HepG2 (cell line): ENCODE results near the gene NECTIN2. TPM values are rescaled to one million over a fixed set of nuclear protein-coding genes. Genes with fewer than 3 reads are reported as not detected.

Experiments used
- ATAC-seq: fragments of 200-7000 bp; cut with Tn5 transposase; 3 replicates; pipeline ENCODE4 v1.9.1; 2020; ENCODE audit warnings: mild to moderate bottlenecking, moderate library complexity
- BruUV-seq: library from RNA; stranded (reverse); fragments of 400-500 nt; replicated peaks from 2 replicates; lab custom pipeline; 2021; lab: Mats Ljungman, UMichigan
- CTCF ChIA-PET: fragments of 300-600 bp; formaldehyde crosslinking; extraction: SDS; loops from one replicate; lab custom pipeline; 2021; ENCODE audit warnings: low total read pairs, inconsistent platforms, low intra/inter-chr PET ratio; lab: Yijun Ruan, JAX
- POLR2A ChIA-PET: fragments of 350-600 bp; sonication (Branson Sonifier 250); formaldehyde crosslinking; loops from one replicate; lab custom pipeline; 2020; ENCODE audit warnings: antibody characterized with exemption, inconsistent platforms; lab: Yijun Ruan, JAX
- DNase-seq: peaks from one replicate; pipeline ENCODE4 v3.0.0-alpha.2; 2015; ENCODE audit warnings: low spot score
- FAIRE-seq: peaks from 3 replicates; lab custom pipeline; 2011; peaks lifted over from hg19 to GRCh38; lab: Jason Lieb, UNC
- H2AFZ ChIP-seq: one replicate; pipeline ENCODE4 v1.6.1; 2011; ENCODE audit warnings: low read length, inconsistent platforms
- H3K27ac ChIP-seq: fragments of 300-600 bp; 3 replicates; pipeline ENCODE4 v1.8.0; 2011; ENCODE audit warnings: mixed run types, mild to moderate bottlenecking, mixed read lengths, low read length, inconsistent platforms; ENCODE audit not compliant: insufficient read depth; ENCODE audit errors: extremely low read length
- H3K27me3 ChIP-seq, 2 experiments: fragments of 200-600 bp in 1 of 2; 2 replicates in 1 of 2; 3 replicates in 1 of 2; pipeline versions ENCODE4 v1.6.0 to v1.8.0; 2011; ENCODE audit warnings: low read length in 2 of 2, mild to moderate bottlenecking in 2 of 2, moderate library complexity in 2 of 2, inconsistent platforms in 1 of 2; ENCODE audit not compliant: insufficient read depth in 2 of 2, control insufficient read depth in 1 of 2
- H3K36me3 ChIP-seq, 2 experiments: fragments of 200-600 bp in 1 of 2; replicated peaks in 1 of 2; 2 replicates in 1 of 2; 3 replicates in 1 of 2; pipeline versions ENCODE4 v1.5.1 to v1.8.0; 2011; ENCODE audit warnings: low read length in 2 of 2, inconsistent platforms in 1 of 2; ENCODE audit not compliant: insufficient read depth in 2 of 2, control insufficient read depth in 1 of 2
- H3K4me1 ChIP-seq: 2 replicates; pipeline ENCODE4 v1.5.1; 2012; ENCODE audit warnings: low read length, inconsistent platforms; ENCODE audit not compliant: insufficient read depth
- H3K4me2 ChIP-seq: 2 replicates; pipeline ENCODE4 v1.6.0; 2011; ENCODE audit warnings: low read depth, low read length, inconsistent platforms
- H3K4me3 ChIP-seq, 3 experiments: fragments of 200-600 bp in 1 of 3; sonication (generic), shearing (Covaris generic) in 1 of 3; replicated peaks in 1 of 3; 2 replicates each; pipeline ENCODE4 v1.5.1; 2011 to 2016; ENCODE audit warnings: low read length in 3 of 3, inconsistent platforms in 2 of 3, low read depth in 2 of 3, mild to moderate bottlenecking in 2 of 3, control low read depth in 1 of 3, mixed read lengths in 1 of 3; ENCODE audit not compliant: insufficient read depth in 1 of 3
- H3K79me2 ChIP-seq: one replicate; pipeline ENCODE4 v1.6.1; 2011; ENCODE audit warnings: low read length, inconsistent platforms; ENCODE audit not compliant: insufficient read depth
- H3K9ac ChIP-seq: 2 replicates; pipeline ENCODE4 v1.6.0; 2011; ENCODE audit warnings: mild to moderate bottlenecking, low read depth, low read length, inconsistent platforms; ENCODE audit not compliant: insufficient read depth
- H3K9me3 ChIP-seq: 2 replicates; pipeline ENCODE4 v1.5.1; 2012; ENCODE audit warnings: mild to moderate bottlenecking, low read length
- H4K20me1 ChIP-seq: 2 replicates; pipeline ENCODE4 v1.6.0; 2011; ENCODE audit warnings: inconsistent platforms, mild to moderate bottlenecking, low read length, moderate library complexity; ENCODE audit not compliant: insufficient read depth
- ASH2L ChIP-seq: fragments of 300-600, 200-600 bp; sonication (generic); IDR thresholded peaks from 2 replicates; pipeline ENCODE4 v1.7.0; 2017; ENCODE audit warnings: low read depth, mild to moderate bottlenecking, moderate library complexity, mixed read lengths, low read length; ENCODE audit not compliant: insufficient read length
- ETV5 ChIP-seq: IDR thresholded peaks from 2 replicates; pipeline ENCODE4 v1.6.1; 2018; ENCODE audit warnings: missing biosample characterization, missing genetic modification reagents, inconsistent platforms, borderline replicate concordance
- GABPB1 ChIP-seq: IDR thresholded peaks from 2 replicates; pipeline ENCODE4 v1.6.1; 2016; ENCODE audit warnings: mild to moderate bottlenecking, missing genetic modification reagents, moderate library complexity, missing compliant biosample characterization
- NR2F6 ChIP-seq, 2 experiments: IDR thresholded peaks; 2 replicates each; pipeline ENCODE4 v1.6.1; 2016; ENCODE audit warnings: antibody characterized with exemption in 1 of 2, mild to moderate bottlenecking in 1 of 2
- RBM22 ChIP-seq: fragments of 200-400 bp; formaldehyde crosslinking; optimal IDR thresholded peaks from 2 replicates; pipeline ENCODE3; 2017; ENCODE audit warnings: mild to moderate bottlenecking, low read length, moderate library complexity
- SPEN ChIP-seq: sonication (generic); formaldehyde crosslinking; IDR thresholded peaks from 2 replicates; pipeline ENCODE4 v1.5.1; 2020; ENCODE audit warnings: low read depth, mild to moderate bottlenecking, missing genetic modification reagents
- ZNF180 ChIP-seq: sonication (generic); formaldehyde crosslinking; IDR thresholded peaks from 2 replicates; pipeline ENCODE4 v1.4.0; 2020; ENCODE audit warnings: low read depth, missing genetic modification reagents, borderline replicate concordance
- ZNF331 ChIP-seq: sonication (generic); formaldehyde crosslinking; IDR thresholded peaks from 2 replicates; pipeline ENCODE4 v1.4.0; 2020; ENCODE audit warnings: missing genetic modification reagents
- ZNF335 ChIP-seq: sonication (generic); formaldehyde crosslinking; IDR thresholded peaks from 2 replicates; pipeline ENCODE4 v1.4.0; 2020; ENCODE audit warnings: missing genetic modification reagents
- ZNF510 ChIP-seq: sonication (generic); formaldehyde crosslinking; IDR thresholded peaks from 2 replicates; pipeline ENCODE4 v1.4.0; 2020; ENCODE audit warnings: low read depth, mild to moderate bottlenecking, missing genetic modification reagents
- ZNF598 ChIP-seq: sonication (generic); formaldehyde crosslinking; IDR thresholded peaks from 2 replicates; pipeline ENCODE4 v1.5.1; 2020; ENCODE audit warnings: mild to moderate bottlenecking, missing genetic modification reagents, borderline replicate concordance
- ZNF720 ChIP-seq: sonication (generic); formaldehyde crosslinking; IDR thresholded peaks from 2 replicates; pipeline ENCODE4 v1.4.0; 2020; ENCODE audit warnings: missing genetic modification reagents
- ZNF766 ChIP-seq: sonication (generic); formaldehyde crosslinking; IDR thresholded peaks from 2 replicates; pipeline ENCODE4 v1.5.0; 2020; ENCODE audit warnings: missing genetic modification reagents, borderline replicate concordance
- WGBS: methylation state at CpG from one replicate; pipeline ENCODE4 v1.1.6; 2017; ENCODE audit warnings: low lambda C conversion rate; 5-methylcytosine and 5-hydroxymethylcytosine counted together
- in situ Hi-C: cut with HindIII; loops from 2 replicates; pipeline ENCODE4 v1.10.0; 2017; ENCODE audit warnings: low pct_unique_long_range_greater_than_20kb; ENCODE audit not compliant: extremely low pct_ligation_motif_present
- intact Hi-C: fragments of 100-400 bp; cut with micrococcal nuclease; formaldehyde crosslinking; loops from one replicate; pipeline ENCODE4 v1.10.0; 2022; ENCODE audit not compliant: unreplicated experiment
- polyA plus RNA-seq, 8 experiments: library from polyadenylated mRNA; depleted of rRNA in 3 of 8; stranded (reverse) in 7 of 8; unstranded in 1 of 8; fragments of >200 nt; fragmentation: Illumina TruSeq in 4 of 8; extraction: Trizol in 4 of 8; gene quantifications; 2 replicates each; pipeline versions ENCODE4 v1.2.1 to v1.2.3, GENCODE V29; 2011 to 2016; ENCODE audit warnings: low read depth in 4 of 8, missing spikeins in 1 of 8, mixed read lengths in 1 of 8; ENCODE audit not compliant: insufficient read depth in 1 of 8
- total RNA-seq, 5 experiments: library from RNA; depleted of rRNA; stranded (reverse); fragments of >200 nt; fragmentation: Illumina TruSeq; extraction: Trizol; gene quantifications; 2 replicates each; pipeline ENCODE4 v1.2.3, GENCODE V29; 2016; ENCODE audit warnings: low read depth in 1 of 5
- TF ChIP-seq, protein P1 (sequence below), 2 experiments: sonication (generic) in 1 of 2; formaldehyde crosslinking in 1 of 2; IDR thresholded peaks; 2 replicates each; pipeline versions ENCODE4 v1.4.0 to v1.6.1; 2018 to 2020; ENCODE audit warnings: missing genetic modification reagents in 2 of 2, borderline replicate concordance in 1 of 2, low read depth in 1 of 2, mild to moderate bottlenecking in 1 of 2, missing biosample characterization in 1 of 2
- TF ChIP-seq, protein P2 (sequence below): sonication (generic); formaldehyde crosslinking; IDR thresholded peaks from 2 replicates; pipeline ENCODE4 v1.5.1; 2020; ENCODE audit warnings: missing genetic modification reagents, mild to moderate bottlenecking, borderline replicate concordance
- TF ChIP-seq, protein P3 (sequence below): IDR thresholded peaks from 2 replicates; pipeline ENCODE4 v1.6.1; 2016; ENCODE audit warnings: missing genetic modification reagents, missing compliant biosample characterization

NECTIN2 gene
- total and polyA plus RNA-seq, 2 of the 13 experiments (the other 11 are each of a cell fraction or from before 2014, with no cell fraction given), result 75.4 to 114 TPM

DNA sequence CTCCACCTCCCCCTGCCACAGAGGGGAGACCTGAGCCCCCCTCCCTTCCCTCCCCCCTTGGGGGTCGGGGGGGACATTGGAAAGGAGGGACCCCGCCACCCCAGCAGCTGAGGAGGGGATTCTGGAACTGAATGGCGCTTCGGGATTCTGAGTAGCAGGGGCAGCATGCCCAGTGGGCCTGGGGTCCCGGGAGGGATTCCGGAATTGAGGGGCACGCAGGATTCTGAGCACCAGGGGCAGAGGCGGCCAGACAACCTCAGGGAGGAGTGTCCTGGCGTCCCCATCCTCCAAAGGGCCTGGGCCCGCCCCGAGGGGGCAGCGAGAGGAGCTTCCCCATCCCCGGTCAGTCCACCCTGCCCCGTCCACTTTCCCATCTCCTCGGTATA, 57.1 kb downstream of the NECTIN2 start (continued):
- TF ChIP-seq, protein P1, sequence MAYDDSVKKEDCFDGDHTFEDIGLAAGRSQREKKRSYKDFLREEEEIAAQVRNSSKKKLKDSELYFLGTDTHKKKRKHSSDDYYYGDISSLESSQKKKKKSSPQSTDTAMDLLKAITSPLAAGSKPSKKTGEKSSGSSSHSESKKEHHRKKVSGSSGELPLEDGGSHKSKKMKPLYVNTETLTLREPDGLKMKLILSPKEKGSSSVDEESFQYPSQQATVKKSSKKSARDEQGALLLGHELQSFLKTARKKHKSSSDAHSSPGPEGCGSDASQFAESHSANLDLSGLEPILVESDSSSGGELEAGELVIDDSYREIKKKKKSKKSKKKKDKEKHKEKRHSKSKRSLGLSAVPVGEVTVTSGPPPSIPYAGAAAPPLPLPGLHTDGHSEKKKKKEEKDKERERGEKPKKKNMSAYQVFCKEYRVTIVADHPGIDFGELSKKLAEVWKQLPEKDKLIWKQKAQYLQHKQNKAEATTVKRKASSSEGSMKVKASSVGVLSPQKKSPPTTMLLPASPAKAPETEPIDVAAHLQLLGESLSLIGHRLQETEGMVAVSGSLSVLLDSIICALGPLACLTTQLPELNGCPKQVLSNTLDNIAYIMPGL (CRISPR knock-in tag; IDR thresholded peaks at IDR 0.05; ENCODE audit: borderline replicate concordance in 1 of 2, low read depth in 1 of 2), result no peak

- FAIRE-seq (peak; percentile 67), ATAC-seq (peak; percentile 50), DNase-seq (peak; percentile 80)
- Histone ChIP-seq H3K79me2 (peaks cover 24% of the 10 kb centered on the region), H2AFZ (no peak overlapping the region), H3K36me3 (peaks cover 24 to 48% of the 10 kb centered on the region in 2 experiments), H3K4me3 (peak overlapping the region; percentile 7 to 93 (median 7); a peak in 4 of 6 replicates), H3K27me3 (no peaks in the 10 kb centered on the region; a peak in 1 of 5 replicates), H3K27ac (peak overlapping the region; percentile 90), H3K9ac (peak overlapping the region; percentile 87), H3K9me3 (no peaks in the 10 kb centered on the region), H3K4me2 (peak overlapping the region; percentile 88), H4K20me1 (peaks cover 14% of the 10 kb centered on the region), H3K4me1 (peaks cover 45% of the 10 kb centered on the region)
- ChIA-PET CTCF (interaction anchor here (1.3 to 3.6 kb wide), 3 partner anchors 21 to 52 kb away, joined by 3 to 51 read pairs (median 4); no protein-coding TSS in a partner anchor), POLR2A (interaction anchor here (0.7 to 14.7 kb wide), 16 partner anchors 9 to 156 kb away, joined by 3 to 317 read pairs (median 5); partner anchors contain the start of genes APOC1, APOC2, CLPTM1 and NECTIN2)
- in situ Hi-C loops (no loop called here), intact Hi-C loops (no loop called here)
- no TSS peak for BruUV-seq
- 3% methylated on average over 11 of the region's 24 CpGs for WGBS
- TF ChIP-seq GABPB1 (CRISPR knock-in tag) (peak; percentile 58; the same call in 1 of the 2 replicates), ZNF720 (CRISPR knock-in tag) (no peak), ZNF598 (CRISPR knock-in tag) (peak; percentile 79; the same call in 1 of the 2 replicates), SPEN (no peak; the same call in none of the 2 replicates), ASH2L (peak; percentile 77), ZNF766 (CRISPR knock-in tag) (peak; percentile 66; the same call in 1 of the 2 replicates), NR2F6 (IDR thresholded peaks at IDR 0.05) (peak; percentile 93), NR2F6 (CRISPR knock-in tag; IDR thresholded peaks at IDR 0.05) (peak; percentile 94), ETV5 (CRISPR knock-in tag) (no peak; the same call in none of the 2 replicates), RBM22 (peak; percentile 98), ZNF180 (CRISPR knock-in tag) (no peak), ZNF510 (CRISPR knock-in tag) (peak; percentile 71; the same call in 1 of the 2 replicates), ZNF335 (CRISPR knock-in tag) (0 out of 2 replicates have a peak, but pooled peaks have one; percentile 33), ZNF331 (peak; percentile 38; the same call in 1 of the 2 replicates)
- TF ChIP-seq, protein P2, sequence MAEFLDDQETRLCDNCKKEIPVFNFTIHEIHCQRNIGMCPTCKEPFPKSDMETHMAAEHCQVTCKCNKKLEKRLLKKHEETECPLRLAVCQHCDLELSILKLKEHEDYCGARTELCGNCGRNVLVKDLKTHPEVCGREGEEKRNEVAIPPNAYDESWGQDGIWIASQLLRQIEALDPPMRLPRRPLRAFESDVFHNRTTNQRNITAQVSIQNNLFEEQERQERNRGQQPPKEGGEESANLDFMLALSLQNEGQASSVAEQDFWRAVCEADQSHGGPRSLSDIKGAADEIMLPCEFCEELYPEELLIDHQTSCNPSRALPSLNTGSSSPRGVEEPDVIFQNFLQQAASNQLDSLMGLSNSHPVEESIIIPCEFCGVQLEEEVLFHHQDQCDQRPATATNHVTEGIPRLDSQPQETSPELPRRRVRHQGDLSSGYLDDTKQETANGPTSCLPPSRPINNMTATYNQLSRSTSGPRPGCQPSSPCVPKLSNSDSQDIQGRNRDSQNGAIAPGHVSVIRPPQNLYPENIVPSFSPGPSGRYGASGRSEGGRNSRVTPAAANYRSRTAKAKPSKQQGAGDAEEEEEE (CRISPR knock-in tag), result no peak; the same call in 1 of the 2 replicates
- TF ChIP-seq, protein P3, sequence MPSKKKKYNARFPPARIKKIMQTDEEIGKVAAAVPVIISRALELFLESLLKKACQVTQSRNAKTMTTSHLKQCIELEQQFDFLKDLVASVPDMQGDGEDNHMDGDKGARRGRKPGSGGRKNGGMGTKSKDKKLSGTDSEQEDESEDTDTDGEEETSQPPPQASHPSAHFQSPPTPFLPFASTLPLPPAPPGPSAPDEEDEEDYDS (CRISPR knock-in tag), result peak; percentile 54; the same call in 1 of the 2 replicates
Observed at GRCh38 chr19:44903602-44904425, 57.7 kb downstream of the NECTIN2 start.
